Activated naive CD8-positive, alpha-beta T cell treated with anti-CD3 and anti-CD28 coated beads, Interleukin-2, amount 10 ng/mL, durations not matched to agents 7 days and 5 days (primary cell): ENCODE data around the gene MRPL23. TPM values are rescaled to one million over a fixed set of nuclear protein-coding genes. Genes with fewer than 3 reads are reported as not detected.

Source experiments
- ATAC-seq: fragments of 150-1000 bp; cut with Tn5 transposase; one replicate; pipeline ENCODE4 v1.10.0; 2021; ENCODE audit warnings: low read depth, moderate library complexity
- POLR2A ChIA-PET: fragments of 350-600 bp; sonication (Branson Sonifier 250); formaldehyde crosslinking; loops from one replicate; lab custom pipeline; 2021; ENCODE audit warnings: antibody characterized with exemption; lab: Charles Lee
- DNase-seq: peaks from one replicate; pipeline ENCODE4 v3.0.0; 2021
- H3K27ac Mint-ChIP-seq: one replicate; pipeline ENCODE4 v1.8.0; 2022; ENCODE audit warnings: mild to moderate bottlenecking, mixed read lengths
- H3K27me3 Mint-ChIP-seq: one replicate; pipeline ENCODE4 v1.8.0; 2022; ENCODE audit warnings: mild to moderate bottlenecking, moderate library complexity, mixed read lengths
- H3K36me3 Mint-ChIP-seq: one replicate; pipeline ENCODE4 v1.8.0; 2021; ENCODE audit warnings: mild to moderate bottlenecking, mixed read lengths
- H3K4me1 Mint-ChIP-seq: one replicate; pipeline ENCODE4 v1.8.0; 2021; ENCODE audit warnings: mixed read lengths
- H3K4me3 Mint-ChIP-seq: one replicate; pipeline ENCODE4 v1.8.0; 2022; ENCODE audit warnings: mild to moderate bottlenecking, moderate library complexity, mixed read lengths
- H3K9me3 Mint-ChIP-seq: one replicate; pipeline ENCODE4 v1.8.0; 2021; ENCODE audit warnings: mixed read lengths
- total RNA-seq, 2 experiments: library from RNA; stranded (reverse); gene quantifications; one replicate each; pipeline ENCODE4 v1.2.3, GENCODE V29; 2021

The MRPL23 gene
- total RNA-seq, 2 experiments from 2014 or later: 76.2 to 77.7 TPM

- H3K4me3 Mint-ChIP-seq: no peak overlapping the region
- DNase-seq (no peak), ATAC-seq (no peak)
- H3K27me3 Mint-ChIP-seq: peaks cover 9% of the 10 kb centered on the region
- no peaks in the 10 kb centered on the region for H3K36me3 Mint-ChIP-seq
- H3K9me3 Mint-ChIP-seq: no peaks in the 10 kb centered on the region
- H3K27ac Mint-ChIP-seq: no peak overlapping the region
- POLR2A ChIA-PET: no interaction called here
- H3K4me1 Mint-ChIP-seq: peaks cover 7% of the 10 kb centered on the region
These were observed 21.6 kb upstream of the MRPL23 start for GRCh38 chr11:1925373-1926155.

GRCh38 chr11:1926156-1927025, 20.7 kb upstream of the MRPL23 start:
- no peak overlapping the region for H3K4me3 Mint-ChIP-seq
- no peak overlapping the region for H3K27ac Mint-ChIP-seq
- DNase-seq (no peak), ATAC-seq (no peak)
- H3K9me3 Mint-ChIP-seq: no peaks in the 10 kb centered on the region
- peaks cover 10% of the 10 kb centered on the region for H3K27me3 Mint-ChIP-seq
- H3K4me1 Mint-ChIP-seq: peaks cover 7% of the 10 kb centered on the region
- no peaks in the 10 kb centered on the region for H3K36me3 Mint-ChIP-seq
- POLR2A ChIA-PET: no interaction called here

GRCh38 chr11:1927026-1927847, 19.9 kb upstream of the MRPL23 start:
- POLR2A ChIA-PET: no interaction called here
- H3K9me3 Mint-ChIP-seq: no peaks in the 10 kb centered on the region
- DNase-seq: no peak
- H3K27me3 Mint-ChIP-seq: peaks cover 17% of the 10 kb centered on the region
- no peaks in the 10 kb centered on the region for H3K36me3 Mint-ChIP-seq
- H3K4me3 Mint-ChIP-seq: no peak overlapping the region
- peaks cover 7% of the 10 kb centered on the region for H3K4me1 Mint-ChIP-seq
- ATAC-seq: no peak
- H3K27ac Mint-ChIP-seq: no peak overlapping the region

- Mint-ChIP-seq H3K27ac (no peak overlapping the region), H3K4me3 (no peak overlapping the region), H3K4me1 (peaks cover 5% of the 10 kb centered on the region), H3K36me3 (no peaks in the 10 kb centered on the region), H3K27me3 (peaks cover 22% of the 10 kb centered on the region), H3K9me3 (no peaks in the 10 kb centered on the region)
- DNase-seq: no peak
- no peak for ATAC-seq
- POLR2A ChIA-PET: no interaction called here
These were observed 19.2 kb upstream of the MRPL23 start for GRCh38 chr11:1927848-1928469.

DNA sequence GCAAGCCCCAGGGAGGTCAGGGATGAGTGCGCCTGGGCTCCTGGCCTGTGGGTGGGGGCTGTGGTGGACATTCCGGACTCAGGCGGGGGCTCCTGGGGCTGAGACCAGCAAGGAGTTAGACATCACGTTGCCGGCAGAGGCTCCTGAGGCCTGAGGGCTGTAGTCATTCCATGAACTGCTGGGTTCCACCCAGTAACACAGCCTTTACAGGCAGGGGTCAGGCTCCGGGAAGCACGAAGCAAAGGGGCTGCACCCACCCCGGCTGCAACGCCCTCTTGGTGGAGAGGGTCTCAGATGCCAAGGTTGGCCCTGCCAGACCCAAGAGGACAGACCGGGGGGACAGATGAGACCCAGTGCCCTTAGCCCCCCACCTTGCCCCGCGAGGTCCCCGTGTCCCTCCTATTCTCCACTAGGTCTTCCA, 18.7 kb upstream of the MRPL23 start:
- Mint-ChIP-seq H3K4me1 (peaks cover 5% of the 10 kb centered on the region), H3K9me3 (no peaks in the 10 kb centered on the region), H3K27me3 (peaks cover 22% of the 10 kb centered on the region), H3K36me3 (no peaks in the 10 kb centered on the region), H3K4me3 (no peak overlapping the region), H3K27ac (no peak overlapping the region)
- POLR2A ChIA-PET: no interaction called here
- DNase-seq (no peak), ATAC-seq (no peak)

GRCh38 chr11:1928891-1929541, 18.1 kb upstream of the MRPL23 start:
- no peaks in the 10 kb centered on the region for H3K9me3 Mint-ChIP-seq
- DNase-seq (no peak), ATAC-seq (no peak)
- POLR2A ChIA-PET: no interaction called here
- H3K36me3 Mint-ChIP-seq: no peaks in the 10 kb centered on the region
- H3K4me1 Mint-ChIP-seq: peaks cover 5% of the 10 kb centered on the region
- peaks cover 22% of the 10 kb centered on the region for H3K27me3 Mint-ChIP-seq
- no peak overlapping the region for H3K4me3 Mint-ChIP-seq
- no peak overlapping the region for H3K27ac Mint-ChIP-seq

DNA sequence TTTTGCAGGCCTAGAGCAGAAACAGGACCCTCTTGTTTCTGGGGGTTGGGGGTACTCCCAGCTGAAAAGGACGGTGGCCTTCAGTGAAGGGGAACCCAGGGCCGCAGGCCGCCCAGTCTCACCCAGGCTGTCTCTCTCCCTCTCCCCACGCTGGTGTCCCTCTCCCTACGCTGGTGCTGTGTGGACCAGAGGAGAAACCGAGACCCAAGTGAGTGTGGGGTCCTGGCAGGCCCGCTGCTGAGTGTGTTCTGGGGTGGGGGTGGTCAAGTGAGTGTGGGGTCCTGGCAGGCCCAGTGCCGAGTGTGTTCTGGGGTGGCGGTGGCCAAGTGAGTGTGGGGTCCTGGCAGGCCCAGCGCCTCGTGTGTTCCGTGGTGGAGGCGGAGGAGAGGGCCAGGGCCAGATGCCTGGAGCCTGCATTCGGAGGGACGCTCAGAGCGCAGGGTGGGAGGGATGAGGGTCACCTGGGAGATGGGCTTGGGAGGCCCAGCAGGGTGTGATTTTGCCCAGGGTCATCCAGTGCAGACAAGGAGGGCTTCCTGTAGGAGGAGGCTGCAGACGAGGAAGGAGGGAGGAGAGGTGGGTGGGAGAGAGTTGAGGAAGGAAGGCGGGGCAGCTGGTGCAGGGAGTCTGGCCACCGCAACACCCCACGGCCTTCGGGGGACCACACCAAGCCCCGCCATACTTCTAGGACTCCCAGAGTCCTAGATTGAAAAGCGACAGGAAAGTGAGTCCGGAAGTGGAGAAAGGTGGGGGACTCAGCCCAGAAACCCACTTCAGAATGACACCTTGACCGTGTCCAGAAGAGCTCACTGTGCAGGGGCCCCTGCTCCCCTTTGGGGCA, 17.3 kb upstream of the MRPL23 start:
- DNase-seq (no peak), ATAC-seq (peak; percentile 16)
- no peaks in the 10 kb centered on the region for H3K9me3 Mint-ChIP-seq
- POLR2A ChIA-PET: no interaction called here
- no peaks in the 10 kb centered on the region for H3K36me3 Mint-ChIP-seq
- H3K4me1 Mint-ChIP-seq: peaks cover 5% of the 10 kb centered on the region
- H3K27ac Mint-ChIP-seq: no peak overlapping the region
- H3K27me3 Mint-ChIP-seq: peaks cover 22% of the 10 kb centered on the region
- H3K4me3 Mint-ChIP-seq: no peak overlapping the region

DNA sequence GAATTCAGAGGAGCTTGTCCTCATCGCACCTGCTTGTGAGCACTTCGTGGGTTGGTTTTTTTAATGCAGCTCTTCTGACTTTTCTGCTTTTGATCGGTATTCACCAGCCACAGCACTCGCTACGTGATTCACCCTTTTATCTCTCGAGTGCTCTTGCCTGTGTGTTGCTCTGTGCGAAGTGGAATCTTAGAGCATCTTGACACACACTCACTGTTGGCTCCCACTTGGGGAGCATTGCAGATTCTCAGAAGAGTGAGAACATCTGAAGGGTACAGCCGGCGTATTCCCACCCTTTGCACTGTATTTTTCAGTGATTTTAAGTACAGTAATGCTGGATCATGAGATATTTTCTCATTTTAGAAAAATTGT, 16.7 kb upstream of the MRPL23 start:
- POLR2A ChIA-PET: no interaction called here
- Mint-ChIP-seq H3K36me3 (no peaks in the 10 kb centered on the region), H3K27ac (no peak overlapping the region), H3K4me3 (no peak overlapping the region), H3K9me3 (no peaks in the 10 kb centered on the region), H3K27me3 (peaks cover 22% of the 10 kb centered on the region), H3K4me1 (peaks cover 5% of the 10 kb centered on the region)
- peak; percentile 30 for ATAC-seq
- no peak for DNase-seq

DNA sequence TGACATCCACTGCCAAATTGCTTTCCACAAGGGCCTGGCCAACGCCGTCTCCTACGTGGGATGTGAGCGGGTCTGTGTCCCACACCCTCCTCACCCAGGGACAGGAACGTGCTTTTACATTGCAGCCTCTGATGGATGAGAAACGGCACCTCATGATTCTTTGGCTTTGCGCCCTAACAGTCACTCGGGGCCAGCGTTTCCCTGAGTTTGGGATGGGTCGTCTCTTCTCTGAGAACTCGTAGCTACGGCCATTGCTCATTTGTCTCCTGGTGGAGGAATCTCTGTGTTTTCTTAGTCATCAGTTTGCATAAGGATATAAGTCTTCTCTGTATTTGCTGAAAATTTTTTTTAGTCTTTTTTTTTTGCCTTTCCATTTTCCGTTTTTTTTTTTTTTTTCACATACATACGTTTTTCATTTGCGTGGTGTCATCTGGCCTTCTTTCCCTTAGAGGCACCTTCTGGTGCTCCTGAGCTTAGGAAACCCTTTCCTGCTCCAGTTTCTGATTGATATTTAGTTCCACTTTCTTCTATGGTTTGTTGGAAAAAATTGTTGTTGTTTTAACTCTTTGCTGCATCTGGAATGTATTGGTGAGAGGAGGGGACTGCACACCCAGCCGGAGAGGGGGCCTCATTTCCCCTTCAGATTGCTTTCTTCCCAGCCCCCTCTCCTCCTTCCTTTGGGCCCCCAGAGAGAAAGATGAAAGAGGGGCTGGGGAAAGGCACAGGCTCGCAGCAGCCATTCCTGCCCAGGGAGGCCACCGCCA, 15.6 kb upstream of the MRPL23 start:
- peaks cover 5% of the 10 kb centered on the region for H3K4me1 Mint-ChIP-seq
- no peak overlapping the region for H3K4me3 Mint-ChIP-seq
- H3K27me3 Mint-ChIP-seq: peaks cover 22% of the 10 kb centered on the region
- POLR2A ChIA-PET: no interaction called here
- ATAC-seq: no peak
- no peaks in the 10 kb centered on the region for H3K9me3 Mint-ChIP-seq
- H3K36me3 Mint-ChIP-seq: no peaks in the 10 kb centered on the region
- DNase-seq: no peak
- no peak overlapping the region for H3K27ac Mint-ChIP-seq

DNA sequence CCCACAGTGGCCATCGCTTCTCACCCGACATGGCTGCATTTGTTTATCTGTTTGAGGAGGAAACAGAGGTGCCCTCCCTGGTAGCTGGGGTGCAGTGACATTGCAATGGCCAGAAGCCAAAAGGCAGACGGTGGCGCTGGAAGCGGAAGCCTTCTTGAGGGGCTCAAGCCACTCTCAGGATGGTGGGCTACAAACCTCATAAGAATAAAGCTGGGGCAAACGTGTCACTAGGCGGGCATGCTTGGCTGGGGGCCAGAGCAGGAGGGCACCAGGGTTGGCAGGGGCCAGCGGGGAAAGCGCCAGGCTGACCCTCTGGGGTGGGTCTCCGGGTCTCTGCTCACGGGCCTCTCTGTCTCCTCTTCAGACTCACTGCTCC, 15.0 kb upstream of the MRPL23 start:
- H3K4me1 Mint-ChIP-seq: peaks cover 5% of the 10 kb centered on the region
- no peak for DNase-seq
- H3K36me3 Mint-ChIP-seq: no peaks in the 10 kb centered on the region
- ATAC-seq: no peak
- no peaks in the 10 kb centered on the region for H3K9me3 Mint-ChIP-seq
- peaks cover 22% of the 10 kb centered on the region for H3K27me3 Mint-ChIP-seq
- POLR2A ChIA-PET: no interaction called here
- no peak overlapping the region for H3K4me3 Mint-ChIP-seq
- H3K27ac Mint-ChIP-seq: no peak overlapping the region

- no peaks in the 10 kb centered on the region for H3K9me3 Mint-ChIP-seq
- POLR2A ChIA-PET: no interaction called here
- no peaks in the 10 kb centered on the region for H3K36me3 Mint-ChIP-seq
- peaks cover 5% of the 10 kb centered on the region for H3K4me1 Mint-ChIP-seq
- peaks cover 22% of the 10 kb centered on the region for H3K27me3 Mint-ChIP-seq
- no peak overlapping the region for H3K27ac Mint-ChIP-seq
- DNase-seq (no peak), ATAC-seq (no peak)
- no peak overlapping the region for H3K4me3 Mint-ChIP-seq
These were observed 14.5 kb upstream of the MRPL23 start for GRCh38 chr11:1932681-1933080.
